HG03039 (cell line): ENCODE measurements around the gene KCNG2.
"Not testable (repeated sequence)": the region's sequence is repeated elsewhere in the genome, so short reads cannot be mapped to it uniquely, and the experiment has no call there.

Source experiments
- ATAC-seq: cut with Tn5 transposase; IDR thresholded peaks from one replicate; pipeline ENCODE4 v1.9.1; 2021; ENCODE audit warnings: mild to moderate bottlenecking, moderate library complexity; ENCODE audit not compliant: unreplicated experiment

The KCNG2 gene

GRCh38 chr18:79797518-79798345 lies at the start of gene KCNG2:
KCNG2 (plus strand) TSS chr18:79797938; CDS start chr18:79863668, 65,730 bp downstream.
- ATAC-seq: no peak

- no peak for ATAC-seq
Observed at GRCh38 chr18:79748321-79749180, 49.2 kb upstream of the KCNG2 start.

- no peak for ATAC-seq
Observed at GRCh38 chr18:79749251-79750191, 48.2 kb upstream of the KCNG2 start.

- no peak for ATAC-seq
Observed at GRCh38 chr18:79750980-79751571, 46.7 kb upstream of the KCNG2 start.

- not testable (repeated sequence) for ATAC-seq
Observed at GRCh38 chr18:79751918-79752578, 45.7 kb upstream of the KCNG2 start.

- not testable (repeated sequence) for ATAC-seq
Observed at GRCh38 chr18:79752946-79753345, 44.8 kb upstream of the KCNG2 start.

GRCh38 chr18:79753391-79753851 lies 44.3 kb upstream of the KCNG2 start:
- ATAC-seq: no peak

- ATAC-seq: no peak
Observed at GRCh38 chr18:79754022-79754761, 43.5 kb upstream of the KCNG2 start.

- no peak for ATAC-seq
Observed at GRCh38 chr18:79754831-79755351, 42.8 kb upstream of the KCNG2 start.

- ATAC-seq: no peak
Observed at GRCh38 chr18:79755496-79756142, 42.1 kb upstream of the KCNG2 start.

- no peak for ATAC-seq
Observed at GRCh38 chr18:79756143-79756500, 41.6 kb upstream of the KCNG2 start.

GRCh38 chr18:79756826-79757225 lies 40.9 kb upstream of the KCNG2 start:
- no peak for ATAC-seq

- ATAC-seq: no peak
Observed at GRCh38 chr18:79760348-79760747, 37.4 kb upstream of the KCNG2 start.

- ATAC-seq: no peak
Observed at GRCh38 chr18:79760881-79761280, 36.9 kb upstream of the KCNG2 start.

GRCh38 chr18:79763407-79763806 lies 34.3 kb upstream of the KCNG2 start:
- no peak for ATAC-seq

- ATAC-seq: no peak
Observed at GRCh38 chr18:79764131-79764530, 33.6 kb upstream of the KCNG2 start.

- no peak for ATAC-seq
Observed at GRCh38 chr18:79765491-79766245, 32.1 kb upstream of the KCNG2 start.

- ATAC-seq: no peak
Observed at GRCh38 chr18:79766308-79766707, 31.4 kb upstream of the KCNG2 start.
